HEK293 (cell line): Measurements from ENCODE around the gene CPD.

Source experiments
- CTCF ChIP-seq: fragments of 450-650 bp; formaldehyde crosslinking; IDR thresholded peaks from 2 replicates; pipeline ENCODE4 v1.5.1; 2016; ENCODE audit warnings: missing biosample characterization, missing genetic modification characterization
- TRIM28 ChIP-seq: IDR thresholded peaks from 2 replicates; pipeline ENCODE4 v1.6.1; 2011; ENCODE audit warnings: low read length, control low read depth, borderline replicate concordance
- YY1 ChIP-seq: fragments of 450-650 bp; formaldehyde crosslinking; IDR thresholded peaks from 2 replicates; pipeline ENCODE4 v1.5.1; 2018; ENCODE audit warnings: missing biosample characterization, missing genetic modification characterization
- ZBTB21 ChIP-seq: fragments of 450-650 bp; formaldehyde crosslinking; IDR thresholded peaks from 2 replicates; pipeline ENCODE4 v1.5.1; 2017; ENCODE audit warnings: missing biosample characterization, missing genetic modification characterization
- ZBTB8A ChIP-seq: fragments of 450-650 bp; formaldehyde crosslinking; IDR thresholded peaks from 2 replicates; pipeline ENCODE4 v1.5.1; 2016; ENCODE audit warnings: missing biosample characterization, missing genetic modification characterization
- ZNF132 ChIP-seq: fragments of 450-650 bp; formaldehyde crosslinking; IDR thresholded peaks from 2 replicates; pipeline ENCODE4 v1.5.1; 2017; ENCODE audit warnings: missing biosample characterization, missing genetic modification characterization, borderline replicate concordance
- ZNF140 ChIP-seq: fragments of 450-650 bp; formaldehyde crosslinking; IDR thresholded peaks from 2 replicates; pipeline ENCODE4 v1.5.1; 2016; ENCODE audit warnings: missing biosample characterization, missing genetic modification characterization
- ZNF302 ChIP-seq: fragments of 450-650 bp; formaldehyde crosslinking; IDR thresholded peaks from 2 replicates; pipeline ENCODE4 v1.5.1; 2016; ENCODE audit warnings: missing biosample characterization, missing genetic modification characterization, low read depth
- ZNF335 ChIP-seq: fragments of 450-650 bp; formaldehyde crosslinking; conservative IDR thresholded peaks from 2 replicates; pipeline ENCODE4 v1.5.1; 2016; ENCODE audit warnings: missing biosample characterization, missing genetic modification characterization
- ZNF404 ChIP-seq: fragments of 450-650 bp; formaldehyde crosslinking; IDR thresholded peaks from 2 replicates; pipeline ENCODE4 v1.5.1; 2017; ENCODE audit warnings: missing biosample characterization, missing genetic modification characterization
- ZNF48 ChIP-seq: fragments of 450-650 bp; formaldehyde crosslinking; IDR thresholded peaks from 2 replicates; pipeline ENCODE4 v1.5.1; 2016; ENCODE audit warnings: missing biosample characterization, missing genetic modification characterization
- ZNF629 ChIP-seq: fragments of 450-650 bp; formaldehyde crosslinking; IDR thresholded peaks from 2 replicates; pipeline ENCODE4 v1.5.1; 2017; ENCODE audit warnings: missing biosample characterization, missing genetic modification characterization
- ZNF692 ChIP-seq: fragments of 450-650 bp; formaldehyde crosslinking; IDR thresholded peaks from 2 replicates; pipeline ENCODE4 v1.5.1; 2016; ENCODE audit warnings: missing biosample characterization, missing genetic modification characterization
- ZNF792 ChIP-seq: fragments of 450-650 bp; formaldehyde crosslinking; IDR thresholded peaks from 2 replicates; pipeline ENCODE4 v1.5.1; 2016; ENCODE audit warnings: missing biosample characterization, missing genetic modification characterization

GRCh38 chr17:30468465-30468864 lies 89.7 kb downstream of the CPD start:
- TF ChIP-seq ZNF792 (tag by site-specific recombination) (no peak), YY1 (tag by site-specific recombination) (no peak), ZBTB8A (tag by site-specific recombination) (no peak), ZBTB21 (tag by site-specific recombination) (no peak), ZNF692 (tag by site-specific recombination) (no peak), ZNF302 (no peak), CTCF (tag by site-specific recombination) (no peak), ZNF132 (tag by site-specific recombination) (no peak), TRIM28 (no peak), ZNF140 (tag by site-specific recombination) (no peak), ZNF48 (no peak), ZNF629 (tag by site-specific recombination) (no peak), ZNF404 (tag by site-specific recombination) (no peak), ZNF335 (tag by site-specific recombination) (no peak)
